ENCODE data around the gene ZC3H18.

Gene ZC3H18

GRCh38 chr16:88585269-88585668 is 15.1 kb downstream of the ZC3H18 start:
- no peaks in the 10 kb centered on the region for H3K9me2 ChIP-seq (replicated peaks; ENCODE audit: control insufficient read depth, low read length)
- no peaks in the 10 kb centered on the region for H3F3A ChIP-seq (ENCODE audit: control insufficient read depth, insufficient read depth)
- H3K4me2 ChIP-seq (ENCODE audit: low read length), result no peak overlapping the region
- peaks cover 3% of the 10 kb centered on the region; the same call in 1 of the 2 replicates for H4K20me1 ChIP-seq (ENCODE audit: control insufficient read depth, insufficient read depth, low read depth, low read length)
- peaks cover 83% of the 10 kb centered on the region for H3K79me2 ChIP-seq (ENCODE audit: control insufficient read depth, low read length)
- no peak overlapping the region for H3K4me3 ChIP-seq (ENCODE audit: low read length)
- TF ChIP-seq CTCF (IDR thresholded peaks at IDR 0.05; ENCODE audit: low read depth, low read length, poor library complexity, severe bottlenecking) (no peak), EZH2phosphoT487 (IDR thresholded peaks at IDR 0.05; ENCODE audit: borderline replicate concordance, low read length) (no peak)
- H3K9me3 ChIP-seq (ENCODE audit: control insufficient read depth, insufficient read depth, low read length), result no peaks in the 10 kb centered on the region
- no peaks in the 10 kb centered on the region for H3K4me1 ChIP-seq (ENCODE audit: control insufficient read depth, low read length)
- H3K36me3 ChIP-seq (ENCODE audit: control insufficient read depth, low read length), result peaks cover 91% of the 10 kb centered on the region
- H3K27ac ChIP-seq (ENCODE audit: low read depth, low read length), result no peak overlapping the region
- H3K27me3 ChIP-seq (ENCODE audit: control insufficient read depth, low read length), result no peaks in the 10 kb centered on the region

- Histone ChIP-seq H3K27ac (ENCODE audit: low read depth, low read length) (no peak overlapping the region), H3F3A (ENCODE audit: control insufficient read depth, insufficient read depth) (no peaks in the 10 kb centered on the region), H3K36me3 (ENCODE audit: control insufficient read depth, low read length) (peaks cover 87% of the 10 kb centered on the region), H3K79me2 (ENCODE audit: control insufficient read depth, low read length) (peaks cover 76% of the 10 kb centered on the region), H3K9me2 (replicated peaks; ENCODE audit: control insufficient read depth, low read length) (no peaks in the 10 kb centered on the region), H3K4me1 (ENCODE audit: control insufficient read depth, low read length) (no peaks in the 10 kb centered on the region), H3K4me3 (ENCODE audit: low read length) (no peak overlapping the region), H3K27me3 (ENCODE audit: control insufficient read depth, low read length) (no peaks in the 10 kb centered on the region), H4K20me1 (ENCODE audit: control insufficient read depth, insufficient read depth, low read depth, low read length) (peaks cover 3% of the 10 kb centered on the region; the same call in 1 of the 2 replicates), H3K4me2 (ENCODE audit: low read length) (no peak overlapping the region), H3K9me3 (ENCODE audit: control insufficient read depth, insufficient read depth, low read length) (no peaks in the 10 kb centered on the region)
- TF ChIP-seq CTCF (IDR thresholded peaks at IDR 0.05; ENCODE audit: low read depth, low read length, poor library complexity, severe bottlenecking), result no peak
- TF ChIP-seq EZH2phosphoT487 (IDR thresholded peaks at IDR 0.05; ENCODE audit: borderline replicate concordance, low read length), result no peak
Observed at GRCh38 chr16:88585927-88586581, 15.9 kb downstream of the ZC3H18 start.

GRCh38 chr16:88588148-88588547 is 17.9 kb downstream of the ZC3H18 start:
- TF ChIP-seq CTCF (IDR thresholded peaks at IDR 0.05; ENCODE audit: low read depth, low read length, poor library complexity, severe bottlenecking) (no peak), EZH2phosphoT487 (IDR thresholded peaks at IDR 0.05; ENCODE audit: borderline replicate concordance, low read length) (no peak)
- Histone ChIP-seq H3K9me3 (ENCODE audit: control insufficient read depth, insufficient read depth, low read length) (no peaks in the 10 kb centered on the region), H3K36me3 (ENCODE audit: control insufficient read depth, low read length) (peaks cover 81% of the 10 kb centered on the region), H3K4me2 (ENCODE audit: low read length) (no peak overlapping the region), H3K4me1 (ENCODE audit: control insufficient read depth, low read length) (no peaks in the 10 kb centered on the region), H3K4me3 (ENCODE audit: low read length) (no peak overlapping the region), H3K79me2 (ENCODE audit: control insufficient read depth, low read length) (peaks cover 74% of the 10 kb centered on the region), H3K9me2 (replicated peaks; ENCODE audit: control insufficient read depth, low read length) (no peaks in the 10 kb centered on the region), H3K27ac (ENCODE audit: low read depth, low read length) (no peak overlapping the region), H3K27me3 (ENCODE audit: control insufficient read depth, low read length) (no peaks in the 10 kb centered on the region), H4K20me1 (ENCODE audit: control insufficient read depth, insufficient read depth, low read depth, low read length) (peaks cover 3% of the 10 kb centered on the region; the same call in 1 of the 2 replicates), H3F3A (ENCODE audit: control insufficient read depth, insufficient read depth) (no peaks in the 10 kb centered on the region)
